ENCODE measurements around the gene FMN1.

The FMN1 gene, protein sequence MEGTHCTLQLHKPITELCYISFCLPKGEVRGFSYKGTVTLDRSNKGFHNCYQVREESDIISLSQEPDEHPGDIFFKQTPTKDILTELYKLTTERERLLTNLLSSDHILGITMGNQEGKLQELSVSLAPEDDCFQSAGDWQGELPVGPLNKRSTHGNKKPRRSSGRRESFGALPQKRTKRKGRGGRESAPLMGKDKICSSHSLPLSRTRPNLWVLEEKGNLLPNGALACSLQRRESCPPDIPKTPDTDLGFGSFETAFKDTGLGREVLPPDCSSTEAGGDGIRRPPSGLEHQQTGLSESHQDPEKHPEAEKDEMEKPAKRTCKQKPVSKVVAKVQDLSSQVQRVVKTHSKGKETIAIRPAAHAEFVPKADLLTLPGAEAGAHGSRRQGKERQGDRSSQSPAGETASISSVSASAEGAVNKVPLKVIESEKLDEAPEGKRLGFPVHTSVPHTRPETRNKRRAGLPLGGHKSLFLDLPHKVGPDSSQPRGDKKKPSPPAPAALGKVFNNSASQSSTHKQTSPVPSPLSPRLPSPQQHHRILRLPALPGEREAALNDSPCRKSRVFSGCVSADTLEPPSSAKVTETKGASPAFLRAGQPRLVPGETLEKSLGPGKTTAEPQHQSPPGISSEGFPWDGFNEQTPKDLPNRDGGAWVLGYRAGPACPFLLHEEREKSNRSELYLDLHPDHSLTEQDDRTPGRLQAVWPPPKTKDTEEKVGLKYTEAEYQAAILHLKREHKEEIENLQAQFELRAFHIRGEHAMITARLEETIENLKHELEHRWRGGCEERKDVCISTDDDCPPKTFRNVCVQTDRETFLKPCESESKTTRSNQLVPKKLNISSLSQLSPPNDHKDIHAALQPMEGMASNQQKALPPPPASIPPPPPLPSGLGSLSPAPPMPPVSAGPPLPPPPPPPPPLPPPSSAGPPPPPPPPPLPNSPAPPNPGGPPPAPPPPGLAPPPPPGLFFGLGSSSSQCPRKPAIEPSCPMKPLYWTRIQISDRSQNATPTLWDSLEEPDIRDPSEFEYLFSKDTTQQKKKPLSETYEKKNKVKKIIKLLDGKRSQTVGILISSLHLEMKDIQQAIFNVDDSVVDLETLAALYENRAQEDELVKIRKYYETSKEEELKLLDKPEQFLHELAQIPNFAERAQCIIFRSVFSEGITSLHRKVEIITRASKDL (N-terminal part only)

DNA sequence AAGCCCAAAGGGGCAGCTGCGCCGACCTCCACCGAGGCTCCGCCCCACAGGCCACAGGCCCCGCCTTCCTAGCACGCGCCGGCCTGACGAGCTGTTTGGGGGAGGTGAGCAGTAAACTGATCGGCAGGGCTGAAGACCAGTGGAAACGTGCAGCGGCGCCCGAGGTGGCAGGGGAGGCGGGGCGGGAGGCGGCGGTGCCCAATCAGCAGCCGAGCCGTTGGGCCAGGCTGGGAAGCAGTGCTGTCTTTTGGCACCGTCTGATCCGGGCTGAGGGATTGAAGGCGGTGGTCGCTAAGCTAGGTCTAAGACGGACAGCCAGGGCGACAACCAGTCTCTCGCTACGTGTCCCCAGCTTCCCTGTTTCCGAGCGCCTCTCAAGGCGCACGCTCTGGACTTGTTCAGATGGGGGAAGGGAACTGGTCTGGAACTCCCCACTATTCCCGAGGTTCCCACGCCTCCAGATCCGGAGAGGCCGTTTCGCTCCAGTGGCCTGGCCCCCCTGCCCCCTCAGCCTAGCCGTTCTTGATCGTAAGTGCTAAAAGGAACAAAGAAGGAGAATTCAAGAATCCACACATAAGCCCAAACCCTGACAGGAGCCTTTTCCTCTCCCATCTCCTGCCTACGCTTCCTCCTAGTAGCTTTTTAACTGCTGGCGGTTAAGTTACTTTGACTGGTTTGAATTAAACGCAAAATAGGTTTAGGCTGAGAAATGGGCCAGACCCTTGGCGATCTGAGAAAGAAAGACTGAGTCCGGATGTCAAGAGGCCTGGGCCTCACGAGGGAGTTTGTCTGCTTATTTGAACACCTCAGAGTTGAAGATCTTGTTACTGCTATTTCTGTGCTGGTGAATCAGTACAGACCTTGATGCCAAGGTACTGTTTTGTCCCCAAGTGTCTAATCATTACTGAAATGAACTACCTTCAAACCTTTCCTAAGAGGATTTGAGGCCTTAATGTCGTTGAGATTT lies at the start of gene FMN1:
Gene FMN1, minus strand, starts transcription at position 11 of the 967 bp plus-strand sequence. CDS start 39,800 bp downstream, outside the sequence.
- DNase-seq = peak; percentile 27

DNA sequence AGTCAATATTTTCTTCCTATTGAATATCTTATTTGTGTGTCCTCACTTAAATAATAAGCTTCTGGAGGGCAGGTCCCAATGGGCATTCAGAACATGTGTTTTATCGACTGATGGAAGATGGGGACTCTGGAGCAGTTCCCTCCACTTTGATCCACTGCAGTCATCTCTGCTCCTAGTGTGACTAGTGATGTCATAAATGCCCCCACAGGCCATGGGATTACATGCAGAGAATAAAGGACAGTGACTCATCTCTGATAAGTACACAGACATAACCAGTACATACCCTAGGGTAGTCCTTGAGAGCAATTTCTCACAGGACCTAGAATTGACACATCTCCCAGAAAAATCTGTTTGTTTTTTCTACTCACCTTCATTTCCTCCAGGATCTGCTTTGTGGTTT lies 49.4 kb upstream of the FMN1 start:
- DNase-seq = no peak

DNA sequence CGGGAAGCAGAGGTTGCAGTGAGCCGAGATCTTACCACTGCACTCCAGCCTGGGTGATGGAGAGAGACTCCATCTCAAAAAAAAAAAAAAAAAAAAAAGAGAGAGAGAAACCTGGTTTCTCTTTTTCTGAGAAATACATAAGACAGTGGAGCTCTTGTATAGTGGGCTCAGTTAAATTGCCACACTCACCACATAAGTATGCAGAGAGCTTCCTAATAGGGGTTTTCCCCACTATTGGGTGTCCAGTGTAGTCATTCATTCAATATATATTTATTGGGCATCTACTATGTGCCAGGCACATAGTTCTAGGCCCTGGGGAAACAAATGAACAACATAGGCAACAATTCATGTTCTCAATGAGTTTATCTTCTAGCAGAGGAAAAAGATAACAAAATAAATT lies 48.9 kb upstream of the FMN1 start:
- DNase-seq = no peak

DNA sequence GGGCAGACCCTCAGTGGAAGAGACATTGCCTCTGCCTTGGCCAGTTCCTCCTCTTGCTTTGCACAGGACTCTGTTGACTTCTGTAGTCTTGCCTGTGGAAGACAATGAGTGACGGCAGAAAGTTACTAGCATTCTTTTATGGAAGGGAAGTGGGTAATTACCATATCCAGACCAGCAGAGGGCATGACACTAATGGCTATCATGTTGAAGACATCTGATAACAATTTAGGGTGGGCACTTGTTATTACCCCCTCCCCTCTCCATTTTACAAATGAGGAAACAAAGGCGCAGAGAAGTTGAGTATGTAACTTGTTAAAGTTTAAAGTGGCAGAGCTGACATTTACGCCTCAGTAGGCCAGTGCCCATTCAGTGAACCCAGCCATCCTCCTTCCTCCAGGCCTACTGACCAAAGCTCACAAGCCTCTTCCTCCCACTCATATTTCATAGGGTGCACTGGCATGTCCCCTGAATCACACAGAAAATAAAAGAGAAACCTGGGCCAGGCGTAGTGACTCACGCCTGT lies 48.2 kb upstream of the FMN1 start:
- DNase-seq = no peak

DNA sequence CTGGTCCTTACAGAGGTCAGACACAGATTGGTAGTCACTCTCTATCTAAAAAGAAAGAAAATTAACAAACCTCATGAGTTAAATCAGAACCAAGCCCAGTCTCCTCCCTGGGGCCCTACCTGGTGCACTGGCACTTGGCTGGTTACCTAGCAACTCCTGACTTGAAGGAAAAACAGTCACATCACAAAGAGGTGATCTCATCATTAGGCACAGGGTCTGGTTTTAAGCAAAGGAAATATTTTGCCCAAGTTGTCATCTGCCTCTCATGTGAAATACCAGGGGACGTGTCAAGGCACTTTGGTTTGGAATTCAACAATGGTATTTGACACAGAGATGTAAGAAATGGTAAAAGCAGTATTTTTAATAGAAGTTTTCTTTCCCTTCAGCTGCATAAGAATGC lies 47.7 kb upstream of the FMN1 start:
- DNase-seq = no peak

DNA sequence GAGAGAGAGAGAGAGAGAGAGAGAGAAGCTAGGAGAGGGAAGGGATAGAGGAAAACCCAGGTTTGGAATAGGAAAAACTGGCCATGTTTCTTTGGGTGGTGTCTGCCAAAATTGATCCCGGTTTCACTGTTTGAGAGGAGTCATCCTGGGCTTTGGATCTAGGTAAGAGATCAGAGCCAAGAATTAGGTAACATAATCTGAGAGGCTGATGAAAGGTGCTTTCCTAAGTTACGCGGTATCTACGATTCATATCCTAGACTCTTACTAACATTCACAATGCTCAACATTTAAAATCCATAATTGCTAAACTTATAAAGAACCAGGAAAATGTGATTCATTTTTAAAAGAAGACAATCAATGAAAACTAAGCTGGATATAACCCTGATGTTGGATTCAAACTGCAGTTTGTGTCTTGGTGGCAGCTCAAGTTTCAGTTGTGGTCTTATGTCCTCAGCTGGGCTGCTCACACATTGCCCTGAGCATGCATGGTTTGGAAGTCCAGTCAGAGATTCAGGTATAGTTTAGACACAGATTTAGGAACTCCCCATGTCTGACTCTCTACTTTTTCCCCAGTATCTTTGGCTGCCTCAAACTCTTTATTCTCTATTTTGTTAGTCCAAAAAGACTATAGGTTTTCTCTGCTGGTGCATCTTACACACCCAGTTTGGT lies 42.5 kb upstream of the FMN1 start:
- DNase-seq = no peak

DNA sequence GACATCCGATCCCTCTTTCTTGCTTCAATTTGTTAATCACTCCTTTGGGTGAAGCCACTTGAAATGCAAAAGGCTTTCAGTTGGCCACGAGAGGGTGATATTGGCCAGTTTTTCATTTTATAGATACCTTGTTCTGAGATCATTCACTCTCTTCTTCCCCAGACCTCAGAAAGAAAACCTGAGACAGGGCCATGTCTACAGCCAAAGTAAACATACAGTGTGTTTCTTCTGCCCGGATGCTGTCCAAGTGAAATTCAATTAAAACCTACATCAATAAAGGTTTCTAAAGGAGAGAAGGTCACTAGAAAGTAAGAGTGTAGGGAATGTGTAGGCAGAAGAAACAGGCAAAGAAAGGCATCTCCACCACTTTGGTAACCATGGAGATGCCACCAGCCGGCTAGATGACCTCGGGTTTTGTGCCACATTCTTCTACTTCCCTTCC lies 39.5 kb upstream of the FMN1 start:
- peak; percentile 6 for DNase-seq

DNA sequence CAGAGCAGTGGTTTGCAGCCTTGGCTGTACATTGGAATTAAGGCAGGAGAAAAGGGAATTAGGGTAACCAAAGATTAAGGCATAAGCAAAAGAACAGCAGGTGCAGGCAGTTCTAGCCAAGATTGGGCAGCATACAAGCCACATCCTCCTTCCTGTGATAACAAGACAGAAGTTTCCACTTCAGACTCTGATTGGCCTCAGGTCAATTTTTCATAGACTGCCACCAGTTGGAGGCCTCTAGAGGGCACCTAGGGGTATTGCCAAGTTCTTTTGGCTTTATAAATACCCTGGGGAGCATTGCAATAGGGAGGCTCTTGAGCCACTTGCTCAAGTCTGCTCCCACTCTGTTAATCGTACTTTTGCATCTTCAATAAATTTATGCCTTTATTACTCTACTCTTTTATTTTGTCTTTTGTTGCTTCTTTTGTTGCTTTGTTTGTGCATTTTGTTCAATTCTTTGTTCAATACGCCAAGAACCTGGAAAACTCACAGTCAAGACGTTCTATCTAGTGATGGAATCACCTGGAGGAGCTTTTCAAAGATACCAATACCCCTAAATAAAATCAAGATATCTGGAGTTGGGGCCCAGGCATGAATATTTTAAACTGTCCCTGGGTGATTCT lies 32.2 kb upstream of the FMN1 start:
- no peak for DNase-seq

DNA sequence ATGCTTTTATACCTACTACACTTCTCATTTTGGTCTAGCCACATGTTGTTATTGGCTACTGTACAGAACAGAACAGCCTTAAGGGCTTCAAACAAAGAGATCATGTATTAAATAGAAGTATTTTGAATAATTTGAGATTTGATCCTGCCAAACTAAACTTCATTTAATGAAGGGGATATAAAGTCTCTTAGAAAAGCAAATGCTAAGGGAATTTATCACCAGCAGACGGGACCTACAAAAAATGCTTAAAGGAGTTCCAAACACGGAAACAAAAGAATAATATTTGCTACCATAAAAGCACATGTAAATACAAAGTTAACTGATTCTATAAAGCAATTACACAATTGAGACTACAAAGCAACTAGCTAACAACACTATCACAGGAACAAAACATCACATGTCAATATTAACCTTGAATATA lies 23.6 kb upstream of the FMN1 start:
- no peak for DNase-seq

DNA sequence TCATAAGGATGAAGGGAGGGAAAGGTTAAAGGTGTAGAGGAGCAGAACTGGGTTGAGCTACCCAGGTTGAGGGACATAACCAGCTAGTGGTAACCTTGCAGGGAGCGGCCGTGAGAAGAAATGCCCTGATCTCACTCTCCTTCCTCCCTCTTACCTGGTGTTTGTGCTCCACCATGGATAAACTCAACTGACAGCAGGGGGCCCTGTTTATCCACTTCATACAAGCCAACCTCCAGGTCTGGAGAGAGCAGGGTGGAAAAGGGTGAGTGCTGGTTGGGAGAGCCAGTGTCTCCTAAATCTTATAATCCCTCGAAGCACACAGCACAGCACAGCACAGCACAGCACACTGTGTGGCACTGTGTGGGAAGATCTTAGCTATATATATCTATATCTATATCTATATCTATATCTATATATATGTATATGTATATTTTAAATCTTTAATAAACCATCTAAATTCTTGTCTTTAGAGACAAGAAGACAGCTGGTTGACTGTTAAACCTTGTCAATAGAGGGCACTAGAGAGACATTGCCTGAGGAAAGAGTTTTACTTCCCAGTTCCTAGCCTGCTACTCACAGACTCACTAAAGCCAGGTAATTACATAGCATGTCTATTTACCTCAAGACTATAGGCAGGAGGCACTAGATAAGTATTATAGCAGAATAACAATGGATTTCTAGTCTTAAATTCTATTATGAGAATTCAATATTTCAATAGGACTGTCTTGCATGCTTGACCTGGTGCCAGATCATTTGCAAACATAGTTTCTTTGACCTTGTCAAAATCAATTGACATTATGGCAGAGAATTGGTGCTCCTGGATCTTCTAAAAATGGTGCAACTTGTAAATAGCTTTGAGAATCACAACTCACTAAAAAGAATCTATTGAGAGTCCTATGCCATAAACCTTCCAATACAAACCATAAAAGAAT lies 21.7 kb upstream of the FMN1 start:
- no peak for DNase-seq

DNA sequence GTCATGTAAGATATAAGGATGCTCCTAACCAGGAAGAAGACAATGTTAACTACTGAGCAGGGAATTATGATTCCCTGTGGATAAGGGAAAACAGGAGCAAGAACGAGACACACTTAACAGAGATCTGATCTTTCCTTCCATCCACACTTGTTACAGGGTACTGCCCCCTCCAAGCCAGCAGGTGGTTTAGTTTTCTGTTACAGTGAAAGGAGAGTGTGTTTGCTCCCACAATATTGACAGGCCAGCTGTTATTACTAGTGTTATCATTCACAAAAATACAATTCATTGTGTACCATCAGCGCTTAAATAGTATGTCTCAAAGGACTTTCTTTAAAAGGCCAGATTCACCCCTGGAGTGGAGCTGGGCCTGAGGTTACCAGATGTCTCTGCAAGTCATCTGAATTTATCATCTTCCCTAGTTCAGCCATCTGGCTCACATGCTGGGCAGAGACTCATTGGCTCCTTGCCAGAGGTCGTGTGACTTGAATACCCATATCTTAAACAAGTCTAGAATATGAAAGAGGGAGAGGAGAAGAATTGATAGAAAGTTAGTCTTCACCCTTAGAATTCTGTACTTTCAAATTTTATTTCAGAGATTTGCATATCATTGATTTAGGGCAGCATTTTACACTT lies 16.8 kb upstream of the FMN1 start:
- peak; percentile 39 for DNase-seq

DNA sequence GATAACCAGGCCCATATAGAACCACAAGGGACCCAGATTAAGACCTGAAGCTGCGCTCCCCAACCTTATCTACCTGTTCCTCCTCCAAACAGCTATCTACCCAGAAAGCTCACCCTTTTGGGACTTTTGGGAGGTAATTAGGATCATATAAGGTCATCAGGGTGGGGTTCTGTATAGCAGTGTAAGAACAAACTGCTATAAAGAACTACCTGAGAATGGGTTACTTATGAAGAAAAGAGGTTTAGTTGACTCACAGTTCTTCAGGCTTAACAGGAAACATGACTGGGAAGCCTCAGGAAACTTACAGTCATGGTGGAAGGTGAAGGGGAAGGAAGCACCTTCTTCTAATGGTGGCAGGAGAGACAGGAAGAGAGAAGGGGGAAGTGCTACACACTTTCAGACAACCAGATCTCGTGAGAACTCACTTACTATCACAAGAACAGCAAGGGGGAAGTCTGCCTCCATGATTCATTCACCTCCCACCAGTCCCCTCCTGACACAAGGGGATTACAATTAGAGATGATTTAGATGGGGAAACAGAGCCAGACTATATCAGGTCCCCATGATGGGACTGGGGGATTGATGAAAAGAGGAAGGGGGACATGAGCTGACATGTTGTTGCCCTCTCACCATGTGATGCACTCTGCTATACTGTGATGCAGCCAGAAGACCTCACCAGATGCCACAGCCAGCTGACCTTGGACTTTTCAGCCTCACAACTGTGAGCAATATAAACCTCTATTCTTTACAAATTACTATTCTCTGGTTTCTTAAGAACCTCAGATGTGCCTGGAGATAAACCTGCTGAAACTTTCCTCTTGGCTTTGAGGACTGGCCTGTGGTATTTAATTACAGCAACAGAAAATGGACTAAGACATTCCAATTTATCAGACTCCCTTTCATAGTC lies 15.3 kb upstream of the FMN1 start:
- DNase-seq = no peak

DNA sequence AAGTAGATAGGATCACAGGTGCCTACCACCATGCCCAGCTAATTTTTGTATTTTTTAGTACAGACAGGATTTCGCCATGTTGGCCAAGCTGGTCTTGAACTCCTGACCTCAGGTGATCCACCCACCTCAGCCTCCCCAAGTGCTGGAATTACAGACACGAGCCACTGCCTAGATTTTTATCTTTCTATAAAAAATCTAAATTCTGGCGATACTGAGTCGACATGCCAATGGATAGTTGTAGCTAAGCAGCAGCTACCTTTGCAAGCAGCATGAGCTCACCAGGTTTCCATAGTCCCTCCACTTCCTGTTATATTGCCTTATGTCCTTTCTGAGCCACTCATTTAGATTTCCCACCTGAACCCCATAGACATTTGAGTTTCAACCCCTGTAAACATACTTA lies 13.1 kb upstream of the FMN1 start:
- DNase-seq = no peak

DNA sequence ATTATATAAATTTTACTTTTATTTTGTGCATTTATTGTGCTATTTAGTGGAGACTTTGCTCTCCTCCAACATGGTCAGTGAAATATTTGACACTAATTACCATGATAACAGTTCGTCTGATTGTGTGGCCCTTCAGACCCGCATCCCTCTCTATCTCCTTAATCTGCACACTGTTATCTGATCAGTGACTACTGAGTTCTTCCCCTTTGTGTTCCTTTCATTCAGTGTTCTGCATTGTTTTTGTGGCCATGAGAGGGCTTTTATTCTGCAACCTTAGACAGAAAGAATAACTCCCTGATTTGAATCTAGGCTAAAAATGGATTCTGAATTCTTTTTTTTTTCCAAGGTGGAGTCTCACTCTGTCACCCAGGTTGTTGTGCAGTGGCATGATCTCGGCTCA lies 11.9 kb upstream of the FMN1 start:
- no peak for DNase-seq

DNA sequence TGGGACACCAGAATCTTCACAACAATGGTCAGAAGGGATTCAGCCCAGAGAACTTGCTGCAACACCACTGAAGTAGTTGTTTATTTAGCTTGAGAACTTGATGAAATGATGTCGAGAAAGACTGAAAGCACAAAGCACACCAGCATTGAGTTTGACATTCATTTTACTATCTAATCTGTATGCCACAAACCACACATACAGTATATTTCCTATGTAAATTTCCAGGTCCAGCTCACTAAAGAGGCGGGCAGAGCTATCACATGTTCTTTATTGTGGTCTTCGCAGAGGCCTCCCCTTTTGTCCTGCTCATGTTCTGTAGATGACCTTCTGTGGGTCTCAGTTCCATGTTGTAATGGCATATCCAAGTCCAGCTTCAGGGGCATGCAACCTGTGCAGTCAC lies 10.4 kb upstream of the FMN1 start:
- no peak for DNase-seq

DNA sequence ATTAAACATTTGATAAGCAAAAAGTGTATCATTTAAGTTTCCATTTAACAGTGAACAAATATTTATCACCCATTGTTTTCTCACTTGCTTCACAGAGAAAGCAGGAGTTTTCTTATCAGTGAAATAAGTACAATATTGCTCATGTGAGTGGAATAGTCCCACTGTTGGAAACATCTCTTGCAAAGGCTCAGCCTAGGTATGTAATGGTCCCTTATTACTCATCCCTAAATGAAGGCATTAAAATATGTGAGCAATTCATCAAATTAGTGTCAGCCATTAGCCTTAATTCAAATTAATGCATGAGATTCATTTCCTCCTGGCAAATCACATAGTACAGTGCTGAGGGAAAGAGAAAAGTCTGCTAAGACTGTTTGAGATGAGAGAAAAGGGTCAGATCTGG lies 9.6 kb upstream of the FMN1 start:
- no peak for DNase-seq

DNA sequence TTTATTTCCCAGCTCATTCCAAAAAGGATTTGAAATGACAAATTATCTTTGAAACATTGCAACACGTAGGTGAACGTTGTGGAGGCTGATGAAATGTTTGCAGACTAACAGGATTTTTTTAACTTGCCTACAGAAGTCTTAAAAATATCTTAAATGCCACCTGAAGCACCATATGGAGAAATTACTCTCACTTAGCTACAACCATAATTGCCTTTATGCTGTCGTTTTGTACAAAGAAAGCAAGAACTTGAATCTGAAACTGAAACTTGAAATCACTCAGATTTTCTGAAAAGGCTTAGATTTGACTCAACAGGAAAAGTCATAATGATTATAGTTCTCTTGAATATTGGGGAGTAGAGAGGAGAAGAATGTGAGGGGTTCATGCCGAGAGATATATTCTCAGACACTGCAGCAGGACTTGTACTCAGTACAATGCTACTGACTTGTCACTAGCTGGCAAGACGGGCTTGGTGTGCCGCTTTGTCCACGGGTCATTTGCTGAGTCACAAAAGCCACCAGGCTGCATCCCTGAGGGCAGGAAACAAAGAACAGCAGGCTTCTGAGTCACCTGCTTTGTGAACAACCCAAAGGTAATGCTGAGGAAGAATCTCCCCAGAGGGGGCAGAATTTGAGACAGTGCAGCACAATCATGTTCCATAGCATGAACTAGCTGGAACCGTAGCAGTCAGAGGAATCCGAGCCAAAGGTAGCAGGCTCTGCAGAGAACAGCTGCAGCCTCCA lies 7.1 kb upstream of the FMN1 start:
- DNase-seq = peak; percentile 81

Data from SHP77 treated with DMSO at 0.1 percent for 48 hours (cell line).